HG03139 (cell line): ENCODE results near the gene DAAM1.
A peak's percentile ranks its signal among the peaks of the same experiment; 100 is the strongest.

ENCODE experiments used
- ATAC-seq: cut with Tn5 transposase; IDR thresholded peaks from one replicate; pipeline ENCODE4 v1.9.1; 2021; ENCODE audit not compliant: unreplicated experiment

DAAM1 gene

GRCh38 chr14:59187118-59187517 is 1.3 kb upstream of the DAAM1 start:
- no peak for ATAC-seq

DNA sequence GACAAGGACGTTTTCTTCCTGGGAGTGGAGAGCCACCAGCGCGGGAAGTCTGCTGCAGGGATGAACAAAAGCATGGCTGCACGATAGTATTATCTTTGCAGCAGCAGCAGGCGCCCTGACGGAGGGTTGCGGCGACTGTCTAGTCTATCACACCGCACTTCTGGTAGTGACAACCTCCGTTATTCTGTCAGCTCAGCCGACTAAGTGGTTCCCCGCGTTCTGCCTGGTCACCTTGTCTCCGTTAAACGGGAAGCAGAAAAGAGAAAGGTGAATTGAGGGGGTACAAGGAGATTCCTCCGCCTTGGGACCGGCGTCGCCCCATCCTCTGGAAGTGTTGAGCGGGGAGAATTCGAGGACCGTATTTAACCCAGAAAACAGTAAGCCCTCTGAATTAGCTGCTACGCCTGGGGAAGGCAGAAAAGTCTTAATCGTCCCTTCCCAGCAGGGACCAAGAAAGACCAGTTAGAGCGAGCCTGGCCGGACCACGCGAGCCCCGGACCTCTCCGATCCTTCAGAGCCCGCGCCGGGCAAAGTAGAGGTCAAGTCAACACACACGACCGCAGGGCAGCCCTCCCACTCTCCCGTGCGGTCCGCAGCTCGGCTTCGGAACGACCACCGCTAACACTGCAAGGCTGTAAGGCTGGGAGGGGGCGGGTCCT is 536 bp upstream of the DAAM1 start:
- peak; percentile 5 for ATAC-seq

DNA sequence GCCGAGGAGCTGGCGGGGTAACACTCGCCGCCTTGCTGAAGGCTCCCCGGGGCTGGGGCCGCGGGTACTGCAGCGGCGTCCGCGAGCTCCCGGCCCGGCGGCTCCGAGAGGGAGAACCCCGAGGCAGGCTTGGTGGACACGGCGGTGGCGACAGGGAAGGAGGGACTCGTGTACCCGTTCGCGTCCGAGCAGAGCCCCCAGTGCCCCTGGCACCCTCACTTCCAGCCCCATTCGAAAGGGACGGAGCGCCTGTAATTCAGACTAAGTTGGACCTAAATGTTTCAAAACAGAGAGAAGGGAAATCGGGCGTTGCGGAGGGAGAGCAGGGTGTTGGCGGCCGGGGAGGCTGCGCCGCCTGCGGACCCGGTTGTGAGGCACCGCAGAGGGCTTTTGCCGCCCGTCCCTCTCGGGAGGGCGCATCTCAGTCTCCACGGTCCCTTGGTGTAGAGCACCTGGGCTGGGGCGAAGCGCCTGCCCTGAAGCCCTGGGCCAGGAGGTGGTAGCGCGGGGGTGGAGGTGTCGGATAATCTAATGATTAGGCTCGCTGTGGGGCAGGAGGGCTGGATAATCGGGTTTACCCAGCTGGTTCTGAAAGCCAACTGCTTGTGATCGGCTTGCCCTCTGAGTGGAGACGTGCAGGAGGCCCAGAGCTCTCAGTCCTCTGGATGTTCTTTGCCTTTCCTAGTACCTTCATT is 771 bp downstream of the DAAM1 start:
- ATAC-seq = peak; percentile 7

DNA sequence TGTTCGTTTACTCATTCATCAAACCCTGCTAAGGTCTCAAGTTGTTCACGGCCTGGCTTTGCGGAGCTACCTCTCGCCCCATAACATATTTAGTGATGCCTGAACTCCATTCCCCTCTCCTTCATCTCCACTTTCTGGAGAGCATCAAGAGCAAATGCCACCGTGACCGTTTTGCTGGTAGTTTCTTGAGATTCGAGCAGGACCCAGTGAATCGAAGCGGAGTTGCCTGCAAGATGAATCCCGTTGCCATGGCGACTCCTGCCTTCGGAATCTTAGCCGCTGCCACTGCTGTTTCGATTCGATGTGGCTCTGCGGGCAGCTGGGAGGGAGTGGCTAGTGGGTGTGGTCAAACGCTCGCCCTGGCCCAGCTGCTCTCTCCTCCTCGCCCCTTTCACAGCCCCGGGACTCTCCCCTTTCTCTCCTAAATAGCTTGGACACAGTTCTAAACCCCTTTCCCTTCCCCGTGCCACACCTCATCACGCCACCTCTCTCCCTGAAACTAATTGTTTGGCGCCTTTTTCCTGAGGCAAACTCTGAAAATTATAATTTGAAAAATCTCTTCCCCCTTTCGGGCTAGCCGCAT is 1.4 kb downstream of the DAAM1 start:
- ATAC-seq = peak; percentile 38

- no peak for ATAC-seq
These were observed 1.9 kb downstream of the DAAM1 start for GRCh38 chr14:59190372-59190771.

GRCh38 chr14:59195912-59196311 is 7.4 kb downstream of the DAAM1 start:
- ATAC-seq = no peak

GRCh38 chr14:59197695-59198262 is 9.3 kb downstream of the DAAM1 start:
- ATAC-seq = no peak

DNA sequence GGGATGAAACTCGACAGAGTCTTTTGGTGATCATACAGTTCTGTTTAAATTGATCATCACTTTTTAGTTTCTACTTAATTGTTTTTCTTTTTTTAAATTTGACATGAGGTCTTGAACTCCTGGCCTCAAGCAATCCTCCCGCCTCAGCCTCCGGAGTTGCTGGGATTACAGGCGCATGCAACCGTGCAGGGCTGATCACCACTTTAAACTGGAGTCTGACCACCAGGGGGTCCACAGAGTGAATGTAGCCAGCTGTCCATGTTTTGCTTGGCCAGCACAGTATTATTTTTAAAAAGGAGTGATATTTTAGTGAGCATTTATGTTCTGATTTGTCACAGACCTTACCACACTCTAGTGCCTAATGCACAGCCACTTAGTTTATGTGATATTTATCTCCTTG is 10.7 kb downstream of the DAAM1 start:
- ATAC-seq = no peak

GRCh38 chr14:59199614-59200013 is 11.1 kb downstream of the DAAM1 start:
- no peak for ATAC-seq

- ATAC-seq = no peak
These were observed 11.7 kb downstream of the DAAM1 start for GRCh38 chr14:59200195-59200594.

- no peak for ATAC-seq
These were observed 13.6 kb downstream of the DAAM1 start for GRCh38 chr14:59202031-59202430.

- no peak for ATAC-seq
These were observed 15.8 kb downstream of the DAAM1 start for GRCh38 chr14:59204305-59204704.

- ATAC-seq = no peak
These were observed 18.4 kb downstream of the DAAM1 start for GRCh38 chr14:59206892-59207291.

DNA sequence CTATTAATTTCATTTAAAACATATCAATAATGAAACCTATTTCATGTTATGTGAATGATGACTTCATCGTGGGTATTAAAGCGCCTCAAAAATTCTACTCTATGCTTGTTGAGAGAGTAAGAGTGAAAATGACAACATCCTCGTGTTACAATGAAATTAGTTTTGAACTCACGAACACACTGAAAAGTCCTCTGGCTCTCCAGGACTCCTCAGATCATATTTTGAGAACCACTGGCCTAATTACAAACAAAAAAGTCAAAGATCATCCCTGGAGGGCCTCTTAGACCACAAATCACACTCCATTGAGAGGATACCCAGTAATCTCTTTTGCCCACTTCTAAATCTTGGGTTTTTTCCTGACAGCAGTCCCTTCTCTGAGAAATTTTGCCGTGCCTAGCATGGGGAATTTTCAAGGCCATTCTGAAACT is 19.1 kb downstream of the DAAM1 start:
- ATAC-seq = no peak

DNA sequence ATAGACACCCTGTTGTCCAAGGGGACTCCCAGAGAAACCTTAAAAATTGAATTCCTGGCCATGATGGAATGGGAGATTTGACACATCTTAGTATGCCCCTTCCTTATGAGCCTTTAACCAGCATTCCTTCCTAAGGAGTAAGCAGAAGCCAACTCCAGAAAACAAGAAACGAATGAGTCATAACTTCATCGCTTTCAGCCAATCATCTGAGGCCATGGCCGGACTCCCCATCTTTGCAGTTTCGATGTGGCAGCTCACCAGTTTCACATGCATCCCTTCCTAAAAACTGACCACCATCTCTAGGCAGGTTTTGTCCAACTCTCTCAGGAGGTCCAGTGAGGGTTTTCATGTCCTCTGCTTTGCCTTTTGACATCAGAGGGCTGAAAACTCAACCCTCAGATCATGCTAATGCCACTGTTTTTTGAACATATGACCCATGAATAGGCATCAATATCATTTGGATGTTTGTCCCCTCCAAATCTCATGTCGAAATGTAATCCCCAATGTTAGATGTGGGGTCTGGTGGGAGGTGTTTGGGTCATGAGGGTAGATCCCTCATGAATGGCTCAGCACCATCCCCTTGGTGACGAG is 19.9 kb downstream of the DAAM1 start:
- ATAC-seq = no peak

GRCh38 chr14:59208954-59209353 is 20.5 kb downstream of the DAAM1 start:
- ATAC-seq = no peak

DNA sequence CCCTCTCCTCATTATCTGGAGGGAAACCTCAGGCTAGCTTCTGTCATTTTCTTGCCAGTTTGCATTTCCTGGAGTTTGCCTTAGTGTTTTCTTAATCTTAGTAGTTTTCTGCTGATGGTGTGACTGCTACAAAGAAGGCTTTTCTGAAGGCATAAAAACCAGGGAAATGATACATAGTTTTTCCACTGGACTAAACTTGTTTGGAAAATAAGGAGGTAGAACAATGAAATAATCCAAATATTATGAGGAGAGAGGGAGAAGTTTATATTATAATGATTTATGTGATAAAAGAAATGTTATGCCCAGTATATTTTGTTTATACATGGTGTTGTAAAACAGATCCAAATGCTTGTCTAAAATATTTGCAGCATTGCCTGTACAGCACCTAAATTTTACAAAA is 22.2 kb downstream of the DAAM1 start:
- no peak for ATAC-seq

DNA sequence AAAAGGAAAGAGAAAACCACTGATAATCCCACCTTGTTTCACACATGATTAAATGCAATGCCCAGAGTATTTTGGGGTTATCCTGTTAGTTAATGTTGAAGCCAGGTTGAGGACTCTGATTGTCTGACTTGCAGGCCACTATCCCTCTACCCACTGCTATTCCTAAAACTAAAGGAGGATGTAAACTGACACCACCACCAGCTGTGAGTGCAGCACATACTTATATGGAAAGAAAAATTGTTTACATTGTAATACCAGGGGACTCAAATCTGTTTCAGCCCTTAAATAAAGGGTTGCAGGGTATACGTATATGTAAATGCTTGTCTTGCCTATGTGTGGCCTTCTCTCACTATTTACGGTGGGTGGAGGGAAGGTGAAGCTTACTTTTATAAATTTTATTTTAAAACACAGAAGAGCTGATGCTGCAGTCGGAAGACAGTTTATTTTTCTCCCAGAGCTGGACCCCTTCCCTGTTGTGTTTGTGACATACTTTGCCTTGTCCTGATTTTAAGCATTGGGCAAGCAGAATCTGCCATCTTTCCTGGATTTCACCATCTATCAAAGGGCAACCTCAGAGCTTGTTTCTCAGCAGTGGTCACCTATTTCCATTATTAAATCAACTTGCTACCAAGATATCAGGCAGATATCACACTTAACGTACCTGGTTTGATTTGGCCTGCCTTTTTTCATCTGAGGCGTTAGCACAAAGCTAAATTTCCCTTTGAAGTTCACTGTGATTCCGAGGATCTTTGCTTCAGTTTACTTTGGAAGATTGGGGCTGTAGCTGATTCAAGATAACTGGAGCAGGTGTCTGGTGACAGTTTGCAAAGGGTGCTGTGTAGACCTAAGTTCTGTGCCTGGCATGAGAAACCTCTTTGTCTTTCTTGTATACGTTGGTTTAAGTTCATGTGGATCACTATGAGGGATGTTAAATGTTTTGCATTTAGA is 25.2 kb downstream of the DAAM1 start:
- ATAC-seq = no peak

- peak; percentile 38 for ATAC-seq
These were observed 26.3 kb downstream of the DAAM1 start for GRCh38 chr14:59214702-59215302.

DNA sequence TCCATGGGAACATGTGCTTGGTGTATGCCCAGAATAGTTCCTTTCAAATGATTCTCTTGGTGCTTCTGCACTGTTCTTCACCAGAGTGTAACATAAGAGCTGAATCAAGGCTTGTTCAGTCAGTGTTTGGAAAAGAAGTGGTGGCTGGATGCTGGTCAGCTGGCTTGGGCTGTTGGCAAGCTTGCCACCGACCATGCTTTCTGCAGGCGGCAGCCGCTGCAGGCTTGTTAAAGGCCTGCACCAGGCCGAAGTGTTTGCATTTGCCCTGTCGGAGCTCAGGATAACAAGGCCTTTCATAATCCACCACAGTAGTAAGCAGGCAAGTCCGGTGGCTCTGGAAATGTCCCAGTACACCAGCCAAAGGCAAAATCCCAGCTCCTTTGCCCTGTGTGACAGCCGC is 26.9 kb downstream of the DAAM1 start:
- no peak for ATAC-seq
